Muscle layer of duodenum (tissue), 2 donors: ENCODE results near the gene KCNA2.

ENCODE experiments used
- H3K27ac ChIP-seq: one replicate; pipeline ENCODE4 v1.7.0; 2013; ENCODE audit warnings: mild to moderate bottlenecking, low read length
- H3K27me3 ChIP-seq: one replicate; pipeline ENCODE4 v1.7.0; 2013; ENCODE audit warnings: low read depth, mild to moderate bottlenecking, control low read depth, low read length
- H3K36me3 ChIP-seq, 2 donors: one replicate each; pipeline ENCODE4 v1.7.0; 2013; ENCODE audit warnings: low read length in 2 of 2, control low read depth in 1 of 2, mild to moderate bottlenecking in 1 of 2; ENCODE audit not compliant: insufficient read depth in 2 of 2, control insufficient read depth in 1 of 2
- H3K4me1 ChIP-seq, 2 donors: one replicate each; pipeline ENCODE4 v1.7.0; 2013; ENCODE audit warnings: low read length in 2 of 2, mild to moderate bottlenecking in 2 of 2, control low read depth in 1 of 2, moderate library complexity in 1 of 2; ENCODE audit not compliant: insufficient read depth in 2 of 2, control insufficient read depth in 1 of 2
- H3K4me3 ChIP-seq, 2 donors: one replicate each; pipeline ENCODE4 v1.7.0; 2013; ENCODE audit warnings: low read length in 2 of 2, low read depth in 1 of 2, mild to moderate bottlenecking in 1 of 2
- H3K9me3 ChIP-seq, 2 donors: one replicate each; pipeline ENCODE4 v1.7.0; 2013; ENCODE audit warnings: low read length in 2 of 2, control low read depth in 1 of 2, mild to moderate bottlenecking in 1 of 2; ENCODE audit not compliant: control insufficient read depth in 1 of 2
- donor health status: healthy.

Gene KCNA2

GRCh38 chr1:110626889-110627288 is 20.7 kb upstream of the KCNA2 start:
- Histone ChIP-seq H3K4me1 (no peaks in the 10 kb centered on the region), H3K27me3 (peaks cover 3% of the 10 kb centered on the region), H3K27ac (no peak overlapping the region), H3K9me3 (no peaks in the 10 kb centered on the region), H3K4me3 (no peak overlapping the region), H3K36me3 (no peaks in the 10 kb centered on the region)

GRCh38 chr1:110620686-110621085 is 14.5 kb upstream of the KCNA2 start:
- H3K9me3 ChIP-seq: no peaks in the 10 kb centered on the region
- H3K4me3 ChIP-seq: no peak overlapping the region
- H3K27ac ChIP-seq: no peak overlapping the region
- peaks cover 15% of the 10 kb centered on the region for H3K27me3 ChIP-seq
- no peaks in the 10 kb centered on the region for H3K36me3 ChIP-seq
- H3K4me1 ChIP-seq: peaks cover 0 to 10% of the 10 kb centered on the region in 2 donors

GRCh38 chr1:110620250-110620615 is 14.1 kb upstream of the KCNA2 start:
- no peaks in the 10 kb centered on the region for H3K36me3 ChIP-seq
- no peaks in the 10 kb centered on the region for H3K9me3 ChIP-seq
- peaks cover 15% of the 10 kb centered on the region for H3K27me3 ChIP-seq
- no peak overlapping the region for H3K4me3 ChIP-seq
- H3K27ac ChIP-seq: no peak overlapping the region
- H3K4me1 ChIP-seq: peaks cover 0 to 10% of the 10 kb centered on the region in 2 donors

- no peaks in the 10 kb centered on the region for H3K36me3 ChIP-seq
- peaks cover 0 to 10% of the 10 kb centered on the region in 2 donors for H3K4me1 ChIP-seq
- no peak overlapping the region for H3K4me3 ChIP-seq
- peaks cover 15% of the 10 kb centered on the region for H3K27me3 ChIP-seq
- no peaks in the 10 kb centered on the region for H3K9me3 ChIP-seq
- no peak overlapping the region for H3K27ac ChIP-seq
These were observed 13.5 kb upstream of the KCNA2 start for GRCh38 chr1:110619412-110620249.

GRCh38 chr1:110618668-110619067 is 12.5 kb upstream of the KCNA2 start:
- Histone ChIP-seq H3K27ac (no peak overlapping the region), H3K4me3 (no peak overlapping the region), H3K27me3 (peaks cover 15% of the 10 kb centered on the region), H3K4me1 (peaks cover 0 to 10% of the 10 kb centered on the region in 2 donors), H3K36me3 (no peaks in the 10 kb centered on the region), H3K9me3 (no peaks in the 10 kb centered on the region)

- Histone ChIP-seq H3K27ac (no peak overlapping the region), H3K4me3 (no peak overlapping the region), H3K27me3 (peaks cover 15% of the 10 kb centered on the region), H3K9me3 (no peaks in the 10 kb centered on the region), H3K36me3 (no peaks in the 10 kb centered on the region), H3K4me1 (peaks cover 0 to 10% of the 10 kb centered on the region in 2 donors)
These were observed 11.4 kb upstream of the KCNA2 start for GRCh38 chr1:110617589-110617988.

- Histone ChIP-seq H3K4me1 (peaks cover 0 to 10% of the 10 kb centered on the region in 2 donors), H3K4me3 (no peak overlapping the region), H3K9me3 (no peaks in the 10 kb centered on the region), H3K27ac (no peak overlapping the region), H3K27me3 (peaks cover 15% of the 10 kb centered on the region), H3K36me3 (no peaks in the 10 kb centered on the region)
These were observed 11.0 kb upstream of the KCNA2 start for GRCh38 chr1:110617116-110617515.

GRCh38 chr1:110616587-110616986 is 10.4 kb upstream of the KCNA2 start:
- Histone ChIP-seq H3K36me3 (no peaks in the 10 kb centered on the region), H3K27ac (no peak overlapping the region), H3K9me3 (no peaks in the 10 kb centered on the region), H3K4me1 (peaks cover 0 to 10% of the 10 kb centered on the region in 2 donors), H3K4me3 (no peak overlapping the region), H3K27me3 (peaks cover 15% of the 10 kb centered on the region)

GRCh38 chr1:110615548-110616130 is 9.5 kb upstream of the KCNA2 start:
- H3K36me3 ChIP-seq: no peaks in the 10 kb centered on the region
- H3K27ac ChIP-seq: no peak overlapping the region
- H3K4me3 ChIP-seq: no peak overlapping the region
- peaks cover 0 to 10% of the 10 kb centered on the region in 2 donors for H3K4me1 ChIP-seq
- no peaks in the 10 kb centered on the region for H3K9me3 ChIP-seq
- H3K27me3 ChIP-seq: peaks cover 15% of the 10 kb centered on the region

GRCh38 chr1:110612060-110612745 is 6.0 kb upstream of the KCNA2 start:
- H3K9me3 ChIP-seq: no peaks in the 10 kb centered on the region
- peaks cover 0 to 8% of the 10 kb centered on the region in 2 donors for H3K4me1 ChIP-seq
- H3K4me3 ChIP-seq: no peak overlapping the region
- peaks cover 27% of the 10 kb centered on the region for H3K27me3 ChIP-seq
- no peaks in the 10 kb centered on the region for H3K36me3 ChIP-seq
- H3K27ac ChIP-seq: no peak overlapping the region

GRCh38 chr1:110610696-110611286 is 4.6 kb upstream of the KCNA2 start:
- Histone ChIP-seq H3K36me3 (no peaks in the 10 kb centered on the region), H3K27ac (no peak overlapping the region), H3K4me1 (peaks cover 0 to 21% of the 10 kb centered on the region in 2 donors), H3K9me3 (no peaks in the 10 kb centered on the region), H3K4me3 (no peak overlapping the region), H3K27me3 (peaks cover 32% of the 10 kb centered on the region)
